Measurements from ENCODE around the gene PFKFB2. TPM values are rescaled to one million over a fixed set of nuclear protein-coding genes. Genes with fewer than 3 reads are reported as not detected.

The PFKFB2 gene
- total and polyA plus RNA-seq, 2 donors (not counting 3 experiments of a cell fraction or from before 2014, with no cell fraction given): 0.70 to 2.0 TPM

GRCh38 chr1:207089627-207090355 lies 36.7 kb downstream of the PFKFB2 start:
- Histone ChIP-seq H3K4me1 (ENCODE audit: control insufficient read depth, extremely low read depth, insufficient read depth, low read length) (no peaks in the 10 kb centered on the region), H3K4me2 (ENCODE audit: insufficient read depth, low read length) (no peak overlapping the region), H2AFZ (ENCODE audit: low read depth, low read length) (no peak overlapping the region), H3K79me2 (ENCODE audit: control insufficient read depth, insufficient read depth, low read length) (no peaks in the 10 kb centered on the region), H3K4me3 (replicated peaks in 1 of 3; ENCODE audit: insufficient read depth in 1 of 3, low read depth in 1 of 3, low read length in 3 of 3) (no peak overlapping the region), H3K9me1 (replicated peaks; ENCODE audit: control insufficient read depth, extremely low read depth, insufficient read depth, low read length) (no peaks in the 10 kb centered on the region), H4K20me1 (replicated peaks; ENCODE audit: control insufficient read depth, extremely low read depth, insufficient read depth, low read length) (no peaks in the 10 kb centered on the region), H3K9me3 (replicated peaks; ENCODE audit: control insufficient read depth, insufficient read depth, low read length) (no peaks in the 10 kb centered on the region), H3K27me3 (ENCODE audit: control insufficient read depth in 2 of 2, insufficient read depth in 2 of 2, low read length in 2 of 2) (no peaks in the 10 kb centered on the region), H3K36me3 (ENCODE audit: control insufficient read depth in 2 of 2, extremely low read depth in 1 of 2, insufficient read depth in 2 of 2, low read length in 2 of 2) (no peaks in the 10 kb centered on the region), H3K9ac (replicated peaks; ENCODE audit: extremely low read depth, insufficient read depth, low read length) (no peak overlapping the region), H3K27ac (ENCODE audit: insufficient read depth, low read depth, low read length) (no peak overlapping the region)
- POLR2A ChIA-PET: no interaction called here
- no TSS peak for BruUV-seq (replicated peaks)
- dilution Hi-C loops (cut with MboI; ENCODE audit: extremely low pct_ligation_motif_present, low sequenced_read_pairs): no loop called here
- TF ChIP-seq POLR2A (IDR thresholded peaks at IDR 0.05; ENCODE audit: low read depth, low read length) (no peak), MYC (IDR thresholded peaks at IDR 0.05; ENCODE audit: low read depth, low read length) (no peak), EZH2 (IDR thresholded peaks at IDR 0.05; ENCODE audit: borderline replicate concordance, low read depth, low read length, severe bottlenecking) (no peak), GATA2 (IDR thresholded peaks at IDR 0.05; ENCODE audit: insufficient read depth, insufficient read length, low read depth, low read length) (no peak), JUN (IDR thresholded peaks at IDR 0.05; ENCODE audit: borderline replicate concordance, insufficient read depth, insufficient read length, low read depth) (no peak), FOS (IDR thresholded peaks at IDR 0.05; ENCODE audit: borderline replicate concordance, insufficient read depth, low read length) (no peak), POLR2AphosphoS5 (IDR thresholded peaks at IDR 0.05; ENCODE audit: insufficient read depth, low read depth, low read length) (no peak)
- TF ChIP-seq, protein P1, sequence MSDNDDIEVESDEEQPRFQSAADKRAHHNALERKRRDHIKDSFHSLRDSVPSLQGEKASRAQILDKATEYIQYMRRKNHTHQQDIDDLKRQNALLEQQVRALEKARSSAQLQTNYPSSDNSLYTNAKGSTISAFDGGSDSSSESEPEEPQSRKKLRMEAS (IDR thresholded peaks at IDR 0.05; ENCODE audit: insufficient read depth, insufficient read length): no peak
- TF ChIP-seq, protein P2, sequence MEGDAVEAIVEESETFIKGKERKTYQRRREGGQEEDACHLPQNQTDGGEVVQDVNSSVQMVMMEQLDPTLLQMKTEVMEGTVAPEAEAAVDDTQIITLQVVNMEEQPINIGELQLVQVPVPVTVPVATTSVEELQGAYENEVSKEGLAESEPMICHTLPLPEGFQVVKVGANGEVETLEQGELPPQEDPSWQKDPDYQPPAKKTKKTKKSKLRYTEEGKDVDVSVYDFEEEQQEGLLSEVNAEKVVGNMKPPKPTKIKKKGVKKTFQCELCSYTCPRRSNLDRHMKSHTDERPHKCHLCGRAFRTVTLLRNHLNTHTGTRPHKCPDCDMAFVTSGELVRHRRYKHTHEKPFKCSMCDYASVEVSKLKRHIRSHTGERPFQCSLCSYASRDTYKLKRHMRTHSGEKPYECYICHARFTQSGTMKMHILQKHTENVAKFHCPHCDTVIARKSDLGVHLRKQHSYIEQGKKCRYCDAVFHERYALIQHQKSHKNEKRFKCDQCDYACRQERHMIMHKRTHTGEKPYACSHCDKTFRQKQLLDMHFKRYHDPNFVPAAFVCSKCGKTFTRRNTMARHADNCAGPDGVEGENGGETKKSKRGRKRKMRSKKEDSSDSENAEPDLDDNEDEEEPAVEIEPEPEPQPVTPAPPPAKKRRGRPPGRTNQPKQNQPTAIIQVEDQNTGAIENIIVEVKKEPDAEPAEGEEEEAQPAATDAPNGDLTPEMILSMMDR (IDR thresholded peaks at IDR 0.05; ENCODE audit: extremely low read depth in 1 of 2, insufficient read depth in 1 of 2, low read depth in 1 of 2, low read length in 2 of 2): no peak
- intact Hi-C loops (cut with micrococcal nuclease): no loop called here
- no peak for DNase-seq (ENCODE audit: low read depth, low spot score)
- CTCF ChIA-PET: interaction anchor here (1.5 to 4.7 kb wide), 2 partner anchors 10 to 315 kb away, joined by 5 to 18 read pairs; no protein-coding TSS in a partner anchor
- FAIRE-seq: no peak
